NT2/D1 (cell line): ENCODE results near the gene MS4A2.
"Not testable (repeated sequence)": the region's sequence is repeated elsewhere in the genome, so short reads cannot be mapped to it uniquely, and the experiment has no call there.

Experiments
- DNase-seq: peaks from one replicate; pipeline ENCODE4 v3.0.0-alpha.2; 2011; ENCODE audit warnings: low read depth, low spot score
- H3K27me3 ChIP-seq: 2 replicates; pipeline ENCODE4 v1.6.0; 2011; ENCODE audit warnings: mild to moderate bottlenecking; ENCODE audit not compliant: insufficient read length, insufficient read depth
- H3K36me3 ChIP-seq: 2 replicates; pipeline ENCODE4 v1.6.1; 2011; ENCODE audit warnings: mild to moderate bottlenecking, low read length, mixed read lengths; ENCODE audit not compliant: insufficient read depth, insufficient read length
- H3K4me1 ChIP-seq: 2 replicates; pipeline ENCODE4 v1.5.1; 2011; ENCODE audit not compliant: insufficient read depth, insufficient read length
- H3K4me3 ChIP-seq: 2 replicates; pipeline ENCODE4 v1.5.1; 2011; ENCODE audit warnings: low read depth; ENCODE audit not compliant: insufficient read length
- H3K9ac ChIP-seq: 2 replicates; pipeline ENCODE4 v1.6.0; 2011; ENCODE audit warnings: low read depth; ENCODE audit not compliant: insufficient read length
- H3K9me3 ChIP-seq: 2 replicates; pipeline ENCODE4 v1.5.1; 2011; ENCODE audit warnings: mild to moderate bottlenecking, low read length; ENCODE audit not compliant: insufficient read depth
- SUZ12 ChIP-seq: IDR thresholded peaks from 2 replicates; pipeline ENCODE4 v1.6.1; 2011; ENCODE audit not compliant: insufficient read length, insufficient read depth; ENCODE audit errors: extremely low read depth
- YY1 ChIP-seq: IDR thresholded peaks from 2 replicates; pipeline ENCODE4 v1.6.1; 2011; ENCODE audit not compliant: insufficient read length, insufficient read depth
- ZNF274 ChIP-seq: IDR thresholded peaks from 2 replicates; pipeline ENCODE4 v1.6.1; 2011; ENCODE audit warnings: mild to moderate bottlenecking, low read depth, low read length

Gene MS4A2

GRCh38 chr11:60088364-60088763 lies at the start of gene MS4A2:
Gene MS4A2 (plus strand): TSS chr11:60088664. CDS start chr11:60088766, 102 bp downstream.
- H3K9ac ChIP-seq = no peak within 1 kb of the TSS
- H3K36me3 ChIP-seq = no peaks in the 10 kb centered on the region
- no peak within 1 kb of the TSS for H3K4me3 ChIP-seq
- H3K27me3 ChIP-seq = no peaks in the 10 kb centered on the region
- no peaks in the 10 kb centered on the region for H3K4me1 ChIP-seq
- no peak for TF ChIP-seq ZNF274
- TF ChIP-seq SUZ12 = no peak
- no peak for TF ChIP-seq YY1
- DNase-seq = no peak
- H3K9me3 ChIP-seq = no peaks in the 10 kb centered on the region

- no peaks in the 10 kb centered on the region for H3K27me3 ChIP-seq
- H3K9me3 ChIP-seq = no peaks in the 10 kb centered on the region
- DNase-seq = no peak
- H3K36me3 ChIP-seq = no peaks in the 10 kb centered on the region
- TF ChIP-seq YY1 = no peak
- TF ChIP-seq ZNF274 = no peak
- no peak for TF ChIP-seq SUZ12
- no peak within 1 kb of the TSS for H3K4me3 ChIP-seq
- H3K9ac ChIP-seq = no peak within 1 kb of the TSS
- H3K4me1 ChIP-seq = no peaks in the 10 kb centered on the region
These were observed 48.4 kb upstream of the MS4A2 start, which contains the start of gene OOSP2 for GRCh38 chr11:60040109-60040508. Gene OOSP2 (plus strand): TSS chr11:60040409. CDS start chr11:60040460, 51 bp downstream.

GRCh38 chr11:60050422-60050821 lies 38.0 kb upstream of the MS4A2 start:
- DNase-seq, H3K9me3 ChIP-seq, H3K4me1 ChIP-seq, H3K27me3 ChIP-seq, H3K4me3 ChIP-seq, H3K9ac ChIP-seq, H3K36me3 ChIP-seq: not testable (repeated sequence)

- not testable (repeated sequence) for H3K4me3 ChIP-seq, DNase-seq, H3K9me3 ChIP-seq, H3K36me3 ChIP-seq, H3K27me3 ChIP-seq, H3K9ac ChIP-seq, H3K4me1 ChIP-seq
These were observed 37.6 kb upstream of the MS4A2 start for GRCh38 chr11:60050839-60051238.

GRCh38 chr11:60056349-60056969 lies 32.0 kb upstream of the MS4A2 start, which contains the start of gene MS4A3:
Gene MS4A3 (plus strand): TSS chr11:60056665. CDS start chr11:60061161, 4,496 bp downstream.
- Histone ChIP-seq H3K4me1 (no peaks in the 10 kb centered on the region), H3K27me3 (no peaks in the 10 kb centered on the region), H3K9ac (no peak within 1 kb of the TSS), H3K36me3 (no peaks in the 10 kb centered on the region), H3K4me3 (no peak within 1 kb of the TSS), H3K9me3 (no peaks in the 10 kb centered on the region)
- no peak for DNase-seq
- no peak for TF ChIP-seq SUZ12
- TF ChIP-seq YY1 = no peak
- TF ChIP-seq ZNF274 = no peak

- Histone ChIP-seq H3K4me3 (no peak overlapping the region), H3K36me3 (no peaks in the 10 kb centered on the region), H3K9ac (no peak overlapping the region), H3K4me1 (no peaks in the 10 kb centered on the region), H3K27me3 (no peaks in the 10 kb centered on the region), H3K9me3 (no peaks in the 10 kb centered on the region)
- DNase-seq = no peak
- TF ChIP-seq SUZ12 (no peak), ZNF274 (no peak), YY1 (no peak)
These were observed 29.4 kb upstream of the MS4A2 start for GRCh38 chr11:60059052-60059451.

GRCh38 chr11:60059521-60060240 lies 28.8 kb upstream of the MS4A2 start:
- Histone ChIP-seq H3K4me1 (no peaks in the 10 kb centered on the region), H3K27me3 (no peaks in the 10 kb centered on the region), H3K4me3 (no peak overlapping the region), H3K36me3 (no peaks in the 10 kb centered on the region), H3K9ac (no peak overlapping the region), H3K9me3 (no peaks in the 10 kb centered on the region)
- DNase-seq = no peak
- TF ChIP-seq ZNF274 (no peak), SUZ12 (no peak), YY1 (no peak)

- H3K27me3 ChIP-seq = no peaks in the 10 kb centered on the region
- no peaks in the 10 kb centered on the region for H3K9me3 ChIP-seq
- no peak overlapping the region for H3K9ac ChIP-seq
- H3K36me3 ChIP-seq = no peaks in the 10 kb centered on the region
- TF ChIP-seq YY1 (no peak), SUZ12 (no peak), ZNF274 (no peak)
- no peak overlapping the region for H3K4me3 ChIP-seq
- H3K4me1 ChIP-seq = no peaks in the 10 kb centered on the region
- DNase-seq = no peak
These were observed 24.4 kb upstream of the MS4A2 start for GRCh38 chr11:60064111-60064510.
